Suprapubic skin (tissue), 4 donors: Measurements from ENCODE around the gene WTIP.

Source experiments
- EP300 ChIP-seq: sonication (generic); formaldehyde crosslinking; IDR thresholded peaks from one replicate; pipeline ENCODE4 v1.6.1; 2017; ENCODE audit warnings: antibody characterized with exemption
- POLR2A ChIP-seq, 2 donors: fragments of 450-650 bp; IDR thresholded peaks; one replicate each; pipeline ENCODE4 v1.6.1; 2017; ENCODE audit warnings: antibody characterized with exemption in 2 of 2, mild to moderate bottlenecking in 2 of 2, moderate library complexity in 2 of 2
- POLR2AphosphoS5 ChIP-seq, 3 donors: sonication (generic); formaldehyde crosslinking; IDR thresholded peaks; one replicate each; pipeline ENCODE4 v1.6.1; 2017; ENCODE audit warnings: antibody characterized with exemption in 3 of 3
- TF ChIP-seq, protein P1 (sequence below), 2 donors: fragments of 200-600 bp in 1 of 2; fragments of 450-650 bp in 1 of 2; sonication (generic) in 1 of 2; IDR thresholded peaks; one replicate each; pipeline ENCODE4 v1.5.1; 2016 to 2019; ENCODE audit warnings: antibody characterized with exemption in 2 of 2, mild to moderate bottlenecking in 1 of 2, moderate library complexity in 1 of 2

DNA sequence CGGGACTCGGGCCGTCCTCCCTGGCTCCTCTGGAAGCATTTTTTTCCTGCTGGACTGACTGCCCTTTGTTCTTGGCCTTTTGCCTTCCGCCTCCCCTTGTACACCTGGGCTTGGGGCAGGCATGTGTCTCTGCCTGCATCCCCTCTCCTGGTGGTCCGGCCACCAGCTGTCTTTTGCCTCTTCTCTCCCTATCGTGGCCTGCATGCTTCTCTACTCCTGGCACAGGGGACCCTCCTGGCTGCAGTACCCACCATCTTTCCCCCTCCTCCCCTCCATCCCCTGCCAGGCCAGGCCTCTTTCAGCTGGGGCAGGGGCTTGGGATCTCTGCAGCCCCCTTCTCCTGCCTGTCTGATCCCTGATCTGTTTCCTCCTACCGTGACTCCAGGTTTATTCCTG, 12.1 kb downstream of the WTIP start:
- TF ChIP-seq, protein P1, sequence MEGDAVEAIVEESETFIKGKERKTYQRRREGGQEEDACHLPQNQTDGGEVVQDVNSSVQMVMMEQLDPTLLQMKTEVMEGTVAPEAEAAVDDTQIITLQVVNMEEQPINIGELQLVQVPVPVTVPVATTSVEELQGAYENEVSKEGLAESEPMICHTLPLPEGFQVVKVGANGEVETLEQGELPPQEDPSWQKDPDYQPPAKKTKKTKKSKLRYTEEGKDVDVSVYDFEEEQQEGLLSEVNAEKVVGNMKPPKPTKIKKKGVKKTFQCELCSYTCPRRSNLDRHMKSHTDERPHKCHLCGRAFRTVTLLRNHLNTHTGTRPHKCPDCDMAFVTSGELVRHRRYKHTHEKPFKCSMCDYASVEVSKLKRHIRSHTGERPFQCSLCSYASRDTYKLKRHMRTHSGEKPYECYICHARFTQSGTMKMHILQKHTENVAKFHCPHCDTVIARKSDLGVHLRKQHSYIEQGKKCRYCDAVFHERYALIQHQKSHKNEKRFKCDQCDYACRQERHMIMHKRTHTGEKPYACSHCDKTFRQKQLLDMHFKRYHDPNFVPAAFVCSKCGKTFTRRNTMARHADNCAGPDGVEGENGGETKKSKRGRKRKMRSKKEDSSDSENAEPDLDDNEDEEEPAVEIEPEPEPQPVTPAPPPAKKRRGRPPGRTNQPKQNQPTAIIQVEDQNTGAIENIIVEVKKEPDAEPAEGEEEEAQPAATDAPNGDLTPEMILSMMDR (IDR thresholded peaks at IDR 0.05): no peak
- TF ChIP-seq POLR2A (IDR thresholded peaks at IDR 0.05): no peak
- TF ChIP-seq EP300: no peak
- no peak for TF ChIP-seq POLR2AphosphoS5 (IDR thresholded peaks at IDR 0.05)
